DOHH2 (cell line): Measurements from ENCODE around the gene OCLN.

Experiments
- H3F3A ChIP-seq: fragments of 200-600 bp; sonication (generic), shearing (Covaris generic); 2 replicates; pipeline ENCODE4 v1.6.0; 2016; ENCODE audit warnings: antibody characterized with exemption, mild to moderate bottlenecking; ENCODE audit not compliant: control insufficient read depth, insufficient read depth
- H3K27ac ChIP-seq: fragments of 200-600 bp; sonication (generic); 2 replicates; pipeline ENCODE4 v1.5.1; 2014; ENCODE audit warnings: low read depth, mild to moderate bottlenecking, low read length, moderate library complexity
- H3K27me3 ChIP-seq: fragments of 200-600 bp; sonication (generic); 2 replicates; pipeline ENCODE4 v1.6.1; 2014; ENCODE audit warnings: mild to moderate bottlenecking, low read length, mixed read lengths; ENCODE audit not compliant: control insufficient read depth
- H3K36me3 ChIP-seq: fragments of 200-600 bp; sonication (generic); 2 replicates; pipeline ENCODE4 v1.6.1; 2014; ENCODE audit warnings: mild to moderate bottlenecking, low read length, moderate library complexity, mixed read lengths; ENCODE audit not compliant: control insufficient read depth
- H3K4me1 ChIP-seq: fragments of 200-600 bp; sonication (generic); 2 replicates; pipeline ENCODE4 v1.6.1; 2014; ENCODE audit warnings: mild to moderate bottlenecking, low read length, mixed read lengths; ENCODE audit not compliant: control insufficient read depth
- H3K4me2 ChIP-seq: fragments of 200-600 bp; sonication (generic); 2 replicates; pipeline ENCODE4 v1.6.0; 2014; ENCODE audit warnings: mild to moderate bottlenecking, low read length, moderate library complexity
- H3K4me3 ChIP-seq: fragments of 200-600 bp; sonication (generic); 2 replicates; pipeline ENCODE4 v1.5.1; 2014; ENCODE audit warnings: mild to moderate bottlenecking, low read length, mixed read lengths
- H3K79me2 ChIP-seq: fragments of 200-600 bp; sonication (generic); 2 replicates; pipeline ENCODE4 v1.6.1; 2014; ENCODE audit warnings: mild to moderate bottlenecking, low read length, mixed read lengths; ENCODE audit not compliant: control insufficient read depth
- H3K9me2 ChIP-seq: fragments of 200-600 bp; sonication (generic); replicated peaks from 2 replicates; pipeline ENCODE4 v1.6.1; 2014; ENCODE audit warnings: mild to moderate bottlenecking, low read length, mixed read lengths; ENCODE audit not compliant: control insufficient read depth
- H3K9me3 ChIP-seq: fragments of 200-600 bp; sonication (generic); 2 replicates; pipeline ENCODE4 v1.6.1; 2014; ENCODE audit warnings: antibody characterized with exemption, low read length, mixed read lengths; ENCODE audit not compliant: control insufficient read depth, insufficient read depth
- H4K20me1 ChIP-seq: fragments of 200-600 bp; sonication (generic); 2 replicates; pipeline ENCODE4 v1.6.0; 2014; ENCODE audit warnings: low read depth, mild to moderate bottlenecking, antibody characterized with exemption, low read length, moderate library complexity; ENCODE audit not compliant: control insufficient read depth, insufficient read depth
- CTCF ChIP-seq: fragments of 200-600 bp; sonication (generic); IDR thresholded peaks from one replicate; pipeline ENCODE4 v1.5.1; 2014; ENCODE audit warnings: antibody characterized with exemption, mild to moderate bottlenecking, low read depth, low read length; ENCODE audit not compliant: poor library complexity, severe bottlenecking
- EZH2phosphoT487 ChIP-seq: fragments of 200-600 bp; sonication (generic); IDR thresholded peaks from 2 replicates; pipeline ENCODE4 v1.6.1; 2017; ENCODE audit warnings: borderline replicate concordance, mild to moderate bottlenecking, antibody characterized with exemption, low read length, moderate library complexity, mixed read lengths

OCLN gene

GRCh38 chr5:69522035-69522434, 29.4 kb downstream of the OCLN start:
- no peaks in the 10 kb centered on the region for H3K9me2 ChIP-seq
- no peaks in the 10 kb centered on the region for H4K20me1 ChIP-seq
- no peaks in the 10 kb centered on the region for H3K79me2 ChIP-seq
- no peak overlapping the region for H3K4me2 ChIP-seq
- H3K27me3 ChIP-seq, result no peaks in the 10 kb centered on the region
- no peak overlapping the region for H3K27ac ChIP-seq
- TF ChIP-seq EZH2phosphoT487 (no peak), CTCF (no peak)
- no peak overlapping the region for H3K4me3 ChIP-seq
- no peaks in the 10 kb centered on the region for H3K9me3 ChIP-seq
- H3F3A ChIP-seq, result no peaks in the 10 kb centered on the region
- no peaks in the 10 kb centered on the region for H3K36me3 ChIP-seq
- H3K4me1 ChIP-seq, result no peaks in the 10 kb centered on the region

- no peaks in the 10 kb centered on the region for H3K79me2 ChIP-seq
- no peak overlapping the region for H3K4me2 ChIP-seq
Observed at GRCh38 chr5:69525490-69525889, 32.9 kb downstream of the OCLN start.

GRCh38 chr5:69526660-69527059, 34.1 kb downstream of the OCLN start:
- Histone ChIP-seq H3K4me1 (no peaks in the 10 kb centered on the region), H3K79me2 (no peaks in the 10 kb centered on the region), H3F3A (no peaks in the 10 kb centered on the region), H3K4me3 (no peak overlapping the region), H3K9me3 (no peaks in the 10 kb centered on the region), H3K27me3 (no peaks in the 10 kb centered on the region), H3K4me2 (no peak overlapping the region), H3K9me2 (no peaks in the 10 kb centered on the region), H4K20me1 (no peaks in the 10 kb centered on the region), H3K36me3 (no peaks in the 10 kb centered on the region), H3K27ac (no peak overlapping the region)
- TF ChIP-seq EZH2phosphoT487 (no peak), CTCF (no peak)

More at GRCh38 chr5:69525490-69525889, 32.9 kb downstream of the OCLN start:
- Histone ChIP-seq H3K27ac (no peak overlapping the region), H3K9me2 (no peaks in the 10 kb centered on the region), H3K4me1 (no peaks in the 10 kb centered on the region), H3K27me3 (no peaks in the 10 kb centered on the region), H3F3A (no peaks in the 10 kb centered on the region), H3K4me3 (no peak overlapping the region), H3K9me3 (no peaks in the 10 kb centered on the region), H3K36me3 (no peaks in the 10 kb centered on the region), H4K20me1 (no peaks in the 10 kb centered on the region)
- TF ChIP-seq EZH2phosphoT487 (no peak), CTCF (no peak)
